IMR-90 (cell line): ENCODE measurements around the gene CLDN11. TPM values are rescaled to one million over a fixed set of nuclear protein-coding genes. Genes with fewer than 3 reads are reported as not detected.

Experiments
- ATAC-seq: fragments of 200-7000 bp; cut with Tn5 transposase; 2 replicates; pipeline ENCODE4 v1.9.1; 2020; ENCODE audit warnings: low read depth, mild to moderate bottlenecking, moderate library complexity
- BruUV-seq: library from RNA; stranded (reverse); fragments of 400-500 nt; replicated peaks from 2 replicates; lab custom pipeline; 2021; lab: Mats Ljungman, UMichigan
- CTCF ChIA-PET: fragments of 300-600 bp; formaldehyde crosslinking; extraction: SDS; loops from one replicate; lab custom pipeline; 2021; ENCODE audit warnings: antibody characterized with exemption; lab: Yijun Ruan, JAX
- POLR2A ChIA-PET: fragments of 300-600 bp; sonication (Branson Sonifier 250); formaldehyde crosslinking; loops from one replicate; lab custom pipeline; 2022; ENCODE audit warnings: antibody characterized with exemption; ENCODE audit not compliant: unreplicated experiment; lab: Charles Lee
- DNase-seq: peaks from one replicate; pipeline ENCODE4 v3.0.0; 2013
- H2AFZ ChIP-seq: replicated peaks from 2 replicates; pipeline ENCODE3; 2013; ENCODE audit warnings: low read length, mild to moderate bottlenecking; ENCODE audit not compliant: poor library complexity
- H2AK5ac ChIP-seq: 2 replicates; pipeline ENCODE4 v1.6.1; 2013; ENCODE audit warnings: low read depth, low read length, inconsistent platforms
- H2AK9ac ChIP-seq: replicated peaks from 2 replicates; pipeline ENCODE3; 2013; ENCODE audit warnings: mild to moderate bottlenecking, low read depth, low read length, moderate library complexity; ENCODE audit not compliant: poor library complexity
- H2BK120ac ChIP-seq: 2 replicates; pipeline ENCODE4 v1.6.1; 2013; ENCODE audit warnings: low read depth, low read length, inconsistent platforms
- H2BK15ac ChIP-seq: 3 replicates; pipeline ENCODE4 v1.6.1; 2013; ENCODE audit warnings: low read depth, low read length, inconsistent platforms
- H2BK20ac ChIP-seq: 2 replicates; pipeline ENCODE4 v1.6.1; 2013; ENCODE audit warnings: low read depth, mild to moderate bottlenecking, inconsistent platforms, low read length, moderate library complexity
- H2BK5ac ChIP-seq: 2 replicates; pipeline ENCODE4 v1.6.1; 2013; ENCODE audit warnings: mild to moderate bottlenecking, low read depth, low read length, inconsistent platforms; ENCODE audit not compliant: poor library complexity, severe bottlenecking
- H3K14ac ChIP-seq: replicated peaks from 2 replicates; pipeline ENCODE4 v1.6.1; 2013; ENCODE audit warnings: low read depth, low read length, inconsistent platforms
- H3K18ac ChIP-seq: 2 replicates; pipeline ENCODE4 v1.6.1; 2013; ENCODE audit warnings: low read depth, low read length, control low read depth
- H3K23ac ChIP-seq: 2 replicates; pipeline ENCODE4 v1.6.1; 2013; ENCODE audit warnings: low read depth, low read length, inconsistent platforms
- H3K27ac ChIP-seq: 2 replicates; pipeline ENCODE4 v1.5.1; 2013; ENCODE audit warnings: mild to moderate bottlenecking, control low read depth, low read length; ENCODE audit not compliant: insufficient read depth
- H3K27me3 ChIP-seq: 2 replicates; pipeline ENCODE4 v1.6.1; 2013; ENCODE audit warnings: low read length; ENCODE audit not compliant: control insufficient read depth, insufficient read depth
- H3K36me3 ChIP-seq: 2 replicates; pipeline ENCODE4 v1.6.1; 2013; ENCODE audit warnings: low read length, mixed read lengths; ENCODE audit not compliant: control insufficient read depth, insufficient read depth
- H3K4ac ChIP-seq: 2 replicates; pipeline ENCODE4 v1.6.1; 2013; ENCODE audit warnings: low read depth, low read length, inconsistent platforms
- H3K4me1 ChIP-seq: 2 replicates; pipeline ENCODE4 v1.6.1; 2013; ENCODE audit warnings: low read length, mixed read lengths; ENCODE audit not compliant: control insufficient read depth, insufficient read depth
- H3K4me2 ChIP-seq: 2 replicates; pipeline ENCODE4 v1.6.1; 2013; ENCODE audit warnings: low read depth, mild to moderate bottlenecking, control low read depth, low read length, moderate library complexity
- H3K4me3 ChIP-seq: 2 replicates; pipeline ENCODE4 v1.5.1; 2013; ENCODE audit warnings: low read depth, mild to moderate bottlenecking, control low read depth, low read length, moderate library complexity; ENCODE audit not compliant: insufficient read depth
- H3K56ac ChIP-seq: 2 replicates; pipeline ENCODE4 v1.6.1; 2013; ENCODE audit warnings: low read length, inconsistent platforms; ENCODE audit not compliant: insufficient read depth; ENCODE audit errors: extremely low read depth
- H3K79me1 ChIP-seq, 2 experiments: 2 replicates each; pipeline ENCODE4 v1.6.1; 2013; ENCODE audit warnings: low read length in 2 of 2, inconsistent platforms in 1 of 2, low read depth in 1 of 2
- H3K9ac ChIP-seq: 2 replicates; pipeline ENCODE4 v1.6.1; 2013; ENCODE audit warnings: low read depth, low read length, control low read depth
- H3K9me1 ChIP-seq: 2 replicates; pipeline ENCODE4 v1.6.1; 2013; ENCODE audit warnings: low read length, inconsistent platforms; ENCODE audit not compliant: insufficient read depth
- H3K9me3 ChIP-seq: 2 replicates; pipeline ENCODE4 v1.6.1; 2013; ENCODE audit warnings: low read length; ENCODE audit not compliant: control insufficient read depth, insufficient read depth
- H4K20me1 ChIP-seq: 2 replicates; pipeline ENCODE4 v1.6.1; 2013; ENCODE audit warnings: low read length, inconsistent platforms; ENCODE audit not compliant: insufficient read depth
- H4K5ac ChIP-seq: 2 replicates; pipeline ENCODE4 v1.6.1; 2013; ENCODE audit warnings: mild to moderate bottlenecking, low read depth, low read length, control low read depth
- H4K8ac ChIP-seq, 2 experiments: 2 replicates each; pipeline ENCODE4 v1.6.1; 2013; ENCODE audit warnings: low read depth in 2 of 2, low read length in 2 of 2, control low read depth in 1 of 2, inconsistent platforms in 1 of 2
- H4K91ac ChIP-seq: 2 replicates; pipeline ENCODE4 v1.6.1; 2013; ENCODE audit warnings: low read depth, low read length, inconsistent platforms; ENCODE audit not compliant: insufficient read depth
- BHLHE40 ChIP-seq: fragments of 150-350 bp; IDR thresholded peaks from 2 replicates; pipeline ENCODE4 v1.6.1; 2016; ENCODE audit warnings: mild to moderate bottlenecking, low read depth, low read length
- CTCF ChIP-seq: conservative IDR thresholded peaks from 2 replicates; pipeline ENCODE4 v1.5.1; 2012; ENCODE audit warnings: mild to moderate bottlenecking, low read depth, low read length, improper control_type of control experiment
- MAZ ChIP-seq: IDR thresholded peaks from 2 replicates; pipeline ENCODE4 v1.6.1; 2012; ENCODE audit warnings: low read depth, mild to moderate bottlenecking, low read length, improper control_type of control experiment, moderate library complexity, borderline replicate concordance
- RAD21 ChIP-seq: IDR thresholded peaks from 2 replicates; pipeline ENCODE4 v1.6.1; 2012; ENCODE audit warnings: low read length, improper control_type of control experiment
- SMC3 ChIP-seq: fragments of 150-350 bp; IDR thresholded peaks from 2 replicates; pipeline ENCODE4 v1.6.1; 2016; ENCODE audit warnings: low read depth, mild to moderate bottlenecking, antibody characterized with exemption, low read length, moderate library complexity
- WGBS, 2 experiments: methylation state at CpG; one replicate each; pipeline versions ENCODE4 v1.1.5 to v1.1.7; 2013; ENCODE audit warnings: missing lambda C conversion rate in 2 of 2; ENCODE audit not compliant: insufficient read length in 1 of 2; ENCODE audit errors: extremely low coverage in 2 of 2; 5-methylcytosine and 5-hydroxymethylcytosine counted together
- dilution Hi-C: fragments of 300-500 bp; cut with HindIII; formaldehyde crosslinking; loops from one replicate; pipeline ENCODE4 v1.14.3; 2018; ENCODE audit warnings: low sequenced_read_pairs; ENCODE audit not compliant: unreplicated experiment
- in situ Hi-C: fragments of 300-500 bp; cut with MboI; formaldehyde crosslinking; loops from 3 replicates; pipeline ENCODE4 v1.14.3; 2019; ENCODE audit warnings: low sequenced_read_pairs, inconsistent platforms, mixed read lengths
- intact Hi-C: fragments of 100-400 bp; cut with micrococcal nuclease; formaldehyde crosslinking; loops from 2 replicates; pipeline ENCODE4 v1.10.0; 2022
- polyA plus RNA-seq, 3 experiments: library from polyadenylated mRNA; depleted of rRNA; stranded (reverse); fragments of >200 nt; gene quantifications; 2 replicates each; pipeline ENCODE4 v1.2.3, GENCODE V29; 2012; ENCODE audit warnings: low replicate concordance in 1 of 3
- total RNA-seq: library from RNA; depleted of rRNA; stranded (reverse); fragments of >200 nt; gene quantifications from 2 replicates; pipeline ENCODE4 v1.2.3, GENCODE V29; 2012

CLDN11 gene
- total and polyA plus RNA-seq, 2 of the 4 experiments (the other 2 are of a cell fraction) = 245 to 318 TPM

- no peak overlapping the region for H4K5ac ChIP-seq
- intact Hi-C loops = no loop called here
Measured at GRCh38 chr3:170431054-170431453, 12.4 kb downstream of the CLDN11 start.

More at GRCh38 chr3:170431054-170431453, 12.4 kb downstream of the CLDN11 start:
- Histone ChIP-seq H3K27me3 (no peaks in the 10 kb centered on the region), H3K23ac (no peak overlapping the region), H3K4me3 (no peak overlapping the region), H3K9me3 (no peaks in the 10 kb centered on the region), H4K20me1 (peaks cover 20% of the 10 kb centered on the region), H3K4me1 (peaks cover 4% of the 10 kb centered on the region; the same call in 1 of the 2 replicates), H4K91ac (no peak overlapping the region), H4K8ac (no peak overlapping the region), H3K27ac (no peak overlapping the region), H3K14ac (no peak overlapping the region), H3K9ac (no peak overlapping the region), H2BK5ac (no peak overlapping the region), H2AK5ac (no peak overlapping the region), H2BK15ac (no peak overlapping the region), H3K4me2 (no peak overlapping the region), H3K56ac (no peak overlapping the region), H3K36me3 (peaks cover 44% of the 10 kb centered on the region), H3K4ac (no peak overlapping the region), H3K79me1 (peaks cover 0 to 33% of the 10 kb centered on the region in 2 experiments; a peak in 2 of 4 replicates), H3K9me1 (peaks cover 3% of the 10 kb centered on the region; the same call in 1 of the 2 replicates), H2BK120ac (no peak overlapping the region), H2AK9ac (no peak overlapping the region), H2AFZ (no peak overlapping the region), H3K18ac (no peak overlapping the region), H2BK20ac (no peak overlapping the region)
- dilution Hi-C loops (no loop called here), in situ Hi-C loops (no loop called here)
- ATAC-seq = no peak
- ChIA-PET POLR2A (no interaction called here), CTCF (interaction anchor here (0.6 to 1.5 kb wide), 6 partner anchors 13 to 1334 kb away, joined by 3 to 7 read pairs (median 4); partner anchors contain the start of gene CLDN11)
- TF ChIP-seq CTCF = peak; percentile 27
- TF ChIP-seq MAZ = no peak
- TF ChIP-seq RAD21 = no peak
- TF ChIP-seq BHLHE40 = no peak
- 0 out of 2 replicates have a peak, but pooled peaks have one; percentile 10 for TF ChIP-seq SMC3
- BruUV-seq = no TSS peak
- no peak for DNase-seq
- WGBS, 2 experiments = no CpG with 5 or more reads among the region's 3 CpGs
